ENCODE data around the gene POLR1F.
A peak's percentile ranks its signal among the peaks of the same experiment; 100 is the strongest.

The POLR1F gene

GRCh38 chr7:19674266-19674960, 34.4 kb downstream of the POLR1F start:
- no peak overlapping the region for H3K4me3 ChIP-seq (ENCODE audit: low read depth, low read length)
- TF ChIP-seq MAX (IDR thresholded peaks at IDR 0.05; ENCODE audit: low read depth, low read length) (no peak), POLR2A (IDR thresholded peaks at IDR 0.05; ENCODE audit: extremely low read depth, insufficient read length) (no peak), MYC (IDR thresholded peaks at IDR 0.05; ENCODE audit: low read depth, low read length) (no peak), CTCF (IDR thresholded peaks at IDR 0.05; ENCODE audit: low read depth, low read length) (no peak)
- DNase-seq (ENCODE audit: low read depth): peak; percentile 47

GRCh38 chr7:19670806-19671205, 38.0 kb downstream of the POLR1F start:
- no peak overlapping the region for H3K4me3 ChIP-seq (ENCODE audit: low read depth, low read length)
- no peak for TF ChIP-seq POLR2A (IDR thresholded peaks at IDR 0.05; ENCODE audit: extremely low read depth, insufficient read length)
- TF ChIP-seq MAX (IDR thresholded peaks at IDR 0.05; ENCODE audit: low read depth, low read length): no peak
- TF ChIP-seq MYC (IDR thresholded peaks at IDR 0.05; ENCODE audit: low read depth, low read length): no peak
- TF ChIP-seq CTCF (IDR thresholded peaks at IDR 0.05; ENCODE audit: low read depth, low read length): no peak
- DNase-seq (ENCODE audit: low read depth): no peak

DNA sequence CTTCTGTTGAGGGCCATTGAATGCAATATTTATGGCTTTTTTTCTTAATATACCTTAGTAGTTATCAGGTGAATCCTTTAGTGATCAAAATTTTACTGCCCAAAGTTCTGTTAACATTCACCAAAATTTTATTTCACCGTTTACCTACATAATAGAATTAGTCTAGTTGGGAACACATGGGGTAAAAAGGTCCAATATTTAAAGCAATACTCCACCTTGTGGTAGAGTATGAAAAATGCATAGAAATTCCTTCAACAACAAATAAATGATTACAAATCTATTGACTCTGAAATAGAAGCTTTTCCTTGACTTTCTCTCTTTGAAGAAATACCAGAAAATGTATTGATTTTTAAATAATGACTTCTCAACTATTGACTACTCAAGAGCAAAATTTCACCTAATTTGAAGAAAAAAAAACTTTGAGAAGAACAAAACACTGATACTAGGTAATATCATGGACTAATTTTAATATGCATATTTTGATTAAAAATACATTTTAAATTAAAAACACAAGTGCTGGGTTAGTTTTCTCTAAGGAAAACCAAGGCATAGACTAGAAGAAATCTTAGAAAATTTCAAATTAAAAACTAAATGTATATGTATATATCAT, 43.3 kb downstream of the POLR1F start:
- peak; percentile 63 for DNase-seq (ENCODE audit: low read depth)
- no peak overlapping the region for H3K4me3 ChIP-seq (ENCODE audit: low read depth, low read length)
- TF ChIP-seq POLR2A (IDR thresholded peaks at IDR 0.05; ENCODE audit: extremely low read depth, insufficient read length): no peak
- TF ChIP-seq MYC (IDR thresholded peaks at IDR 0.05; ENCODE audit: low read depth, low read length): no peak
- peak; percentile 31 for TF ChIP-seq CTCF (IDR thresholded peaks at IDR 0.05; ENCODE audit: low read depth, low read length)
- no peak for TF ChIP-seq MAX (IDR thresholded peaks at IDR 0.05; ENCODE audit: low read depth, low read length)

- TF ChIP-seq POLR2A (IDR thresholded peaks at IDR 0.05; ENCODE audit: extremely low read depth, insufficient read length) (no peak), CTCF (IDR thresholded peaks at IDR 0.05; ENCODE audit: low read depth, low read length) (no peak), MAX (IDR thresholded peaks at IDR 0.05; ENCODE audit: low read depth, low read length) (no peak), MYC (IDR thresholded peaks at IDR 0.05; ENCODE audit: low read depth, low read length) (no peak)
- no peak overlapping the region for H3K4me3 ChIP-seq (ENCODE audit: low read depth, low read length)
- peak; percentile 43 for DNase-seq (ENCODE audit: low read depth)
Observed at GRCh38 chr7:19663816-19664462, 44.9 kb downstream of the POLR1F start.

- DNase-seq (ENCODE audit: low read depth): no peak
- no peak for TF ChIP-seq CTCF (IDR thresholded peaks at IDR 0.05; ENCODE audit: low read depth, low read length)
- TF ChIP-seq MYC (IDR thresholded peaks at IDR 0.05; ENCODE audit: low read depth, low read length): no peak
- no peak overlapping the region for H3K4me3 ChIP-seq (ENCODE audit: low read depth, low read length)
Observed at GRCh38 chr7:19648791-19649190, 60.0 kb downstream of the POLR1F start.
